Keratinocyte (primary cell): ENCODE measurements around the gene SFPQ.

Source experiments
- CTCF ChIP-seq, 3 experiments: IDR thresholded peaks in 1 of 3; conservative IDR thresholded peaks in 1 of 3; optimal IDR thresholded peaks in 1 of 3; 2 replicates in 2 of 3; 3 replicates in 1 of 3; pipeline versions ENCODE3 to v1.5.1; 2011; ENCODE audit warnings: low read length in 3 of 3, mild to moderate bottlenecking in 3 of 3, moderate library complexity in 2 of 3, control low read depth in 1 of 3, inconsistent platforms in 1 of 3; ENCODE audit not compliant: insufficient read depth in 2 of 3; ENCODE audit errors: extremely low read depth in 1 of 3
- EZH2 ChIP-seq: IDR thresholded peaks from one replicate; pipeline ENCODE4 v1.6.1; 2012; ENCODE audit warnings: inconsistent platforms, mild to moderate bottlenecking, low read length, moderate library complexity

GRCh38 chr1:35191429-35192055, 1.4 kb downstream of the SFPQ start:
- no peak for TF ChIP-seq CTCF (optimal IDR thresholded peaks at IDR 0.05 in 1 of 3, IDR thresholded peaks at IDR 0.05 in 1 of 3, conservative IDR thresholded peaks at IDR 0.05 in 1 of 3; ENCODE audit: extremely low read depth in 1 of 3, insufficient read depth in 2 of 3, low read length in 3 of 3)
- no peak for TF ChIP-seq EZH2
